Activated T-cell treated with anti-CD3 and anti-CD28 coated beads for 1 hour (primary cell): ENCODE results near the gene SPATC1L.
"Not testable (repeated sequence)": the region's sequence is repeated elsewhere in the genome, so short reads cannot be mapped to it uniquely, and the experiment has no call there.

Experiments used
- DNase-seq: peaks from one replicate; pipeline ENCODE4 v3.0.0-alpha.2; 2020; ENCODE audit warnings: low read depth

Gene SPATC1L

DNA sequence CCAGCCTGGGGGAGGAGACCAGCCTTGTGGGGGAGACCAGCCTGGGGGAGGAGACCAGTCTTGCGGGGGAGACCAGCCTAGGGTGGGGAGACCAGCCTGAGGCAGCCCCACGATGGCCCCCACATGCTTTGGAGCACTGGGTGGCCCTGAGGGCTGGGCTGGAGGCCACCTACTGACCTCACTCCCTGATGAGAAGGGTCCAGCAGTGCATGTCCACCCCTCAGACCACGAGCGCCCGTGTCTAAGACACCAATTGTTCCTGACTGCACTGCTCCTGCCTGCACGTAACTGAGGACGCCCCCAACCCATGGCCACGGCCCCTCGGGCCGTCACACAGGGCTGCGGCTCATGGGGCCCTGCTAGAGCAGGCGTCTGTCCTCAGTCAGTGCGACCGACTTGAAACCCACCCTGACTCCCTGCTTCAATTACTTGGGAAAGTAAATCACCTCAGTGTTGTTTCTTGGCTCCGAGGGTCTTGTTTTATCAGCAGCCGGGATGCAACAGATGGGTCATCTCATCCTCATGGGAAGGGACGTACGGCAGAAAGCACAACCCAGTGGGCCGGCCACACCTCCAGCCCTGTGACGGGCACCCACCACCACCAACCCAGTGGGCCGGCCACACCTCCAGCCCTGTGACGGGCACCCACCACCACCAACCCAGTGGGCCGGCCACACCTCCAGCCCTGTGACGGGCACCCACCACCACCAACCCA, at the start of gene SPATC1L:
Gene SPATC1L, minus strand, starts transcription at position 550 of the 715 bp plus-strand sequence. CDS start 1,643 bp downstream, outside the sequence.
- peak; percentile 21 for DNase-seq

DNA sequence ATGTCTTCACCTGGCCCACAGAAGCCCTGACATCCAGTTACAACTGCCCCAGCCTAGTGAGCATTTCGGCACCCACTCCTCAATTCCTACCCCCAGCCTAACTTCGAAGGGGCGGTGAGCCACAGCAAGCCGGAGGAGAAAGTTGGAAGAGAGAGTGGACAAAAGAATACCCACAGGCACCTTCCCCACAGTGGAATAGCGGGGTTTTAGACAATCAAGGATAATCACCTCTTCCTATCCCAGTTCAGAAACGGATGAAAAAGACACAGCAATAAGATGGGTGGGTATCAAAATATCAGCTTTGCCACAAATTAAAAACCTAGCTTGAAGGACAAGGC, 45.6 kb upstream of the SPATC1L start:
- no peak for DNase-seq

DNA sequence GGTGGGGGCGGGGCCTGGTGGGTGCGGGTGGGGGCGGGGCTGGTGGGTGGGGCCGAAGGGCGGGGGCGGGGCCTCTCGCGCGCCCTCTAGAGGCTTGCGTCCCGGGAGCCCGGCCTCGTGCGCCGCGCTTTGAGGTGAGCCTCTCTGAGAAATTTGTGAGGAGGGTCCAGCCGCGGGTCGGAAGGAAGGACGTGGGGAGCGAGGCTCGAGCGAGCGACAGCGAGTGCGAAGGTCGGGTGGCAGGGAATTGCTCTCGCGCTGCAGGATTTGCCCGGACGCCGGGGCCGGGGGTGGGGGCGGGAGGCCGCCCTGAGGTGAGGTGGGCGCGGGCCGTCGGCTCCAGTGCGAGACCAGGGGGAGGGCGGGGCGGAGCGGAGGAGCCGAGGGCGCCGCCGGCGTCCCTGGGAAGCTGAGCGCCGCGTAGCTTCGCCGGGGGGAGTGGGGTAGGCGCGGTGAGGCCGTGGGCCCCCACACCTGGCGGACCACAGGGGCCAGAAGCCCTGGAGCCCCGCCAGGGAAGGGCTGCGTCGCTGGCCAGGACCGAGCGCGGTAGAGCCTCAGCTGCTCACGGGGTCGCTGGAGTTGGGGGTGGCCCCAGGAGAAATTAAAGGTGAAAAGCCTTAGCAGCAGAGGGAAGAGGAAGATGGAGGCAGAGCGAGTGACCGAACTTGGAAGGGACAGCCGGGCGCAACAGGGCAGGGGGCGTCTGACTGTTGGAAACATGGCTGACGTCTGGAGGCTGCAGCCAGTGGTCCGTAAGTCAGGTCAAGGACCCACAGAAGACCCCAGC, 45.1 kb upstream of the SPATC1L start:
- DNase-seq, result no peak

DNA sequence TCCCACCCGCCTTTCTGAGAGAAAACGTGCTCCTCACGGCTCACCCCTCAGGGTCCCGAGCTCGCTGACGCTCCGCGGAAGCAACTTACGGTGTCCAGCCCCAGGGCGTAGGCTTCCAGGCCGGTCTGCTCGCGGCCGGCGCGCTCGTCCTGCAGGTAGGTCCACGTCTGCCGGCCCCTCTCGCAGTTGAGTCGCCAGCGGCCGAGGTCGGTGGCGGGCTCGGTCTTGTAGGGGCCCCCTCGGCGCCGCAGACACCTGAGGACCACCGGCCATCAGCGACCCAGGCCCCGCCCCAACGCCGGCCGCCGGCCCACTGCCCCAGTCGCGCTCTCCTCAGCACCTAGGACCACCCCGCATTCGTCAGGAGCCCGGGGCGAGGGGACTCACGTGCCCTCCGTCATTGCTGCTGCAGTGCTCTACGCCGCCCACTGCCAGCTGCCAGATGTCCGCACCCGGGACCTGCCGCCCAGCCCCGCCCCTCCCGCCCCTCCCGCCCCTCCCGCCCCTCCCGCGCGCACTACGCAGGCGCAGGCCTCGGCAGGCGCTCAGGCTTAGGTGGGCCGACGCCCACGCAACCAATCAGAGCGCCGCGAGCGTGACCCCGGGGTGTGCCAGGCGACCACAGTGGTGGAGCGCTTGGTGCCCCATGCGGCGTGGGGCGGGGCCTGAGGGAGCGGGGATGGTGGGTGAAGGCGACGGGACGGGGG, 44.2 kb upstream of the SPATC1L start, which contains the start of gene LSS:
Gene LSS, minus strand, starts transcription at position 430 of the 707 bp plus-strand sequence. Its CDS starts 29 bp downstream, at position 401.
- peak; percentile 98 for DNase-seq

DNA sequence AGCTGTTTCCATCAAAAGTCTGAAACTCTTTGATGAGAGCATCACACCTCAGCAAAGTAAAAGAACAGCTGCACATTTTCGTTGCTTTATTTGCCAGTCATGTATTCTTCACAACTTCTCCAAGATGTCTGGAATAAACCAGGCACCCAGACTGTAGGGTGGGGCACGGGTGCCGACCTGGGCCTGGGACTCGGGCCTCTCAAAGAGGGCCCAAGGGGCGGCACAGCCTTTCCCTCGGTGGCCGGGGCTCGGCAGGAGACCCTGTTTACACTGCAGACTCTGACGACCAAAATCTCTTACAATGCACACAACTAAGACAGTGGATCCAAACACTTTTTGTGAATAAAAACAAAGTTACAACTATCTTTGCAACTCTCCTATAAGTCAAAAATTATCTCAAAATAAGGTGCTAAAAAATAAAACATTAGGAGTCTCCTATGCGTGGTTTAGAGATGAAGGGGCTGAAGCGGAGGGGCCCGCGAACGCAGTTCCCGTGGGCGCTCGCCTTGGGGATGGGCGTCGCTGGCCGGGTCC, 43.6 kb upstream of the SPATC1L start:
- DNase-seq, result no peak

DNA sequence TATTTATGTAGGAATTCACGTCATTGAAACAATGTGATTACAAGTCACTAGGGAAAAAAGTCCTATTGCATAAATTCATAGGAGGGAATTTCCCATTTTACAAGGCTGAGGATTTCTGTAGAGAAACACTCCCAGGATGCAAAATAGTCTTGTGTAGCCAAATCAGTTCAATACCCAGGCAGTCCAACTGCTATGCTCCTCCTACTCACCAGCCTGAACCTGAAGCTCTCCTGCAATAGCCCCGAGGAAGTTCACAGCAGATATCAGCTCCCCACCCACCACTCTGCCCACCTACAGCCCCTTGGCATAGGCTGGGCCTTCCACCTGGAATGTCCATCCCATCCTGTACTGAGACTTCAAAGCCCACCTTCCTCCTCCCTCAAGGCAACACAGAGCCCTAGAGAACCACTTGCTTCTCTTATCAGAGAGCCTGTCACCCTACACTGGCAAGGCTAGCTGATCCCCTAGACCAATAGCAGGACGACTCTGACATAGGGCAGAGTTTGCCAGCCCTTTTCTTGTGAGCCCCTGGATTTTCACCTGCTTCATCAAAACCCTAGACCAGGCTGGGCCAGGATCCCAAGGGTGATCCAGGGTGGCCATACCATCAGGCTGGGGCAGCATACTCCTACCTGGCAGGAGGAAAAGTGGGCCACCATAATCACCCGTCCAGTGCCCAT, 42.8 kb upstream of the SPATC1L start:
- DNase-seq, result no peak

DNA sequence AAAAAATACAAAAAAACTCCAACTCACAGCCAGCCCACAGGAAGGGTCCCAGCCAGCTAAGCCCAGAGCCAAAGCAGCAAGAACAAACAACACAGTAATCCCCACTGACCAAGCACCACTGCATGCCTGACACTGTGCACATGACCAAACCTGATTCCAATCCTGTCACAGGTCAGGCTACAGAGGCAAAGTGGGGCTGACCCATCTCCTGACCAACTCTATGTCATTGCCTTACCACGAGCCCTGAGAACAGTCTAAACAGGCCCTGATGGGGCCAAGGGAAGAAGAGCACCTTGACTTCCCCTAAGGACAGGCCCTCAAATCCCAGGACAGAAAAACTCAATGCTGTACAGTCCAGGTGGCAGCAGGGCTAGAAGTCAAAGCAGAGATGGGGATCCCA, 41.9 kb upstream of the SPATC1L start:
- no peak for DNase-seq

DNA sequence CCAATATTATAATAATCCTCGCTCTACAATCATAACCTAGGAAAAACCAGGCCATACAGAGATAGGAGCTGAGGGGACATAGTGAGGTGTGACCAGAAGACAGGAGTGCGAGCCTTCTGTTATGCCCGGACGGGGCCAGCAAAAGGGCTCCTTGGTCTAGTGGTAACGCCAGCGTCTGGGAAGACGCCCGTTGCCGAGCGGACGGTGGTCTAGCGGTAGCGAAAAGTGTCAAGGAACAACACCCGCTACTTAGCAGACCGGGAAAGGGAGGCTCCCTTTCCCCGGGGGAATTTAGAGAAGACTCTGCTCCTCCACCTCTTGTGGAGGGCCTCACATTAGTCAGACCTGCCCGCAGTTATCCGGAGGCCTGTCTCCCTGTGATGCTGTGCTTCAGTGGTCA, 39.4 kb upstream of the SPATC1L start:
- DNase-seq, result not testable (repeated sequence)

DNA sequence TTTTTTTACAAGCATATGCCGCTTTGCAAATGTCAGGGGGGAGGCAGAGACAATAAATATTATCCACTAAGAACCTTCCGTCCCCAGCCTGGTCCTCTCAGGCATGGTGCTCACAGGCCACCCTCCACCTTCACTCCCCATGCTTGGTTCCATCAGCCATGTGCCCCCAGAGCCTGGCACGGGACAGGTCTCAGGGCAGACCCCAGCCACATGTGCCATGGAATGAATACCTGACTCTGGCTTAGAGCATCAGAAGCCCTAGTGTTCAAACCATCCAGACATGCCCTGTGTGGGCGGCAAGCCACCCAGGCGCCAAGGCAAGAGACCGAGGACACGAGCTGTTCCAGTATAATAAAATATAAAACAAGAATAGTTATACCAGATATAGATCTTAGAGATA, 39.0 kb upstream of the SPATC1L start:
- DNase-seq, result no peak

DNA sequence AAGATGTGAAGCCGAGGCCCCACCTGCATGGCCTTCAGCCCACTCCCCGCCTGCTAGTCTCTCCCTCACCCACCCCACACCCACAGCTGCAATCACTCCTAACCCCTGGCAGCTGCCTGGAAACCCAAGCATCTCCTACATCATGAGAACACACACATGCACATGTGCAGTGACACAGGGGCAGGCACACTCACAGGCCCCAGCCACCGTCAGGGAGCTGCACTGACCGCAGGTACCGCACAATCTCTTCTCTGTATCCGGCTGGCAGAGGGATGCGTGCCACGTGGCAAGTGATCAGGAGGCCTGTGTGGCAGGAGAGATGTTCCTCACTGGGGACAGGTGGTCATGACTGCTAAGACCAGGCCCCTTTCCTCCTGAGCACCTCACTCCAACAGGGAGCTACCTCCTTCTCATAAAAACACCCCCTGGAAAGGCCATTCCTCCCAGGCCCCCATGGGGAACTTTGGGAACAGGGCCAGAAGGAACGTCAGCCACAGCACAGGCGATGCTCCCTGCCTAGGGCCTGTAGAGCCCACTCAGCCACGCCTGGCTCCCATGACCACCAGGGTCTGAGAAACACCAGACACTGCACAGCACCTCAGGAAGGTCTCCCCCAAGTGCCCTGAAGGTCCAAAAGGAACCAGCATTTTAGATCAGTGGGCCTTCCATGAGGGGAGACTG, 38.3 kb upstream of the SPATC1L start:
- no peak for DNase-seq

DNA sequence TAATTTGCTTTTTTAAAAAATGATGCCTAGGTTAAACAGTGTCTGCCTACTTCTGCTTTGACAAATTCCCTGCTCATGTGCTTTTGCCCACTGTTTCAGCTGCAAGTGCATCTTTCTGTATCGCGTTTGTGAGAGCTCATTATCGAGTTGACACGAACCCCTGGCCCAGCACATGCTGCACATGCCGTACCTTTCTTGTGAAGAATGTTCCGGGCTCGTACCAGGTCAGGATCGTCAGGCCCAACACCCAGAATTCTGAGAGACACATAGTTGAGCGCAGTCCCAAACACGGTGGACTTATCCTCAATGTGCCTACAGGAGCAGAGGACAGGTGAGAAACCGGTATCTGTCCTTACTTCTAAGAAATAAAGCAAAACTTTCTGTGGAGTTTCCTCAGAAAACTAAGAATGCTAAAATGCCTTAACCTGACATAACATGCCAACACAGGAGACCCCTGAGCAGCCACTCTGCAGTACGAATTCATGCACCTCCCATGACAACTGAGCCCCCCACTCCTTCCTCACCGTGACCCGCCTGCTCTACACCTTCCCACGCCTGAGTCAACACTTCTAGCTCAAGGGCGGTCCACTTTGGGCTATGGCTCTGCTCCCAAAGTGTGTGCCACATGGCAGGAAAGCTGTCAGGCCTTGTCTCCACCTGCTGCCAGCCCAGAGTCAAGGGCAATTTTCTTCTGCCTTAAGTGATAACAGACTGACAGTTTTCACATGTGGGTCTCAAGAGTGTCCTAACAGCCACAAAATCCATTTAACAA, 37.6 kb upstream of the SPATC1L start:
- DNase-seq, result no peak

DNA sequence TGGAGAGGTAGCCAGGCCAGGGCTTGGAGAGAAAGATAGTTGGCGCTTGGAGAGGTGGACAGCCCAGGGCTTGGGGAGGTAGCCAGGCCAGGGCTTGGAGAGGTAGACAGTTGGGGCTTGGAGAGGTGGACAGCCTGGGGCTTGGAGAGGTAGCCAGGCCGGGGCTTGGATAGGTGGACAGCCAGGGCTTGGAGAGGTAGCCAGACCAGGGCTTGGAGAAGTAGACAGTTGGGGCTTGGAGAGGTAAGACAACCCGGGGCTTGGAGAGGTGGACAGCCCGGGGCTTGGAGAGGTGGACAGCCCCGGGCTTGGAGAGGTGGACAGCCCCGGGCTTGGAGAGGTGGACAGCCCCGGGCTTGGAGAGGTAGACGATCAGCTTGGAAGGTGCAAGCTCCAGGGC, 36.6 kb upstream of the SPATC1L start:
- DNase-seq, result no peak

DNA sequence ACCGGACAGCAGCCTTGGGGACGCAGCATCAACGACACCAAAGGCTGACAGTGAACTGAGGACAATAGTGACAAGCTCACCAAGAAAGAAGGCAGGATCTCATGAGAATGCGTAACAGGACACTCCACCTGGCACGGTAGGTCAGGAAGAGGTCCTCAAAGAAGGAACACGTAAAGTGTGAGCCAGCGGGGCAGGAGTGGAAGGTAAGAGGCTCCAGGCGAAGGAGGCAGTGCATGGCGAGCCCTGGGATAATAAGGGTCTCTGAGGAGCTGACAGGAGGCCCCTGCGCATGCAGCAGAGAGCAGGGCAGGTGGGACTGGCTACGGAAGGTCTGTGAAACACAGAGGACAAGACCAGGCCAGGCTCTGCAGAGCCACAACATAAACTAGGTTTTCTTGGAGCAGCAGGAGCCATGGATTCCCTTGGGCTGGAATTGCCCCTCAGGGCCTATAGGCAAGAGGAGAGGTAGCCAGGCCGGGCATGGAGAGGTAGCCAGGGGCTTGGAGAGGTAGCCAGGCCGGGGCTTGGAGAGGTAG, 36.1 kb upstream of the SPATC1L start:
- no peak for DNase-seq

DNA sequence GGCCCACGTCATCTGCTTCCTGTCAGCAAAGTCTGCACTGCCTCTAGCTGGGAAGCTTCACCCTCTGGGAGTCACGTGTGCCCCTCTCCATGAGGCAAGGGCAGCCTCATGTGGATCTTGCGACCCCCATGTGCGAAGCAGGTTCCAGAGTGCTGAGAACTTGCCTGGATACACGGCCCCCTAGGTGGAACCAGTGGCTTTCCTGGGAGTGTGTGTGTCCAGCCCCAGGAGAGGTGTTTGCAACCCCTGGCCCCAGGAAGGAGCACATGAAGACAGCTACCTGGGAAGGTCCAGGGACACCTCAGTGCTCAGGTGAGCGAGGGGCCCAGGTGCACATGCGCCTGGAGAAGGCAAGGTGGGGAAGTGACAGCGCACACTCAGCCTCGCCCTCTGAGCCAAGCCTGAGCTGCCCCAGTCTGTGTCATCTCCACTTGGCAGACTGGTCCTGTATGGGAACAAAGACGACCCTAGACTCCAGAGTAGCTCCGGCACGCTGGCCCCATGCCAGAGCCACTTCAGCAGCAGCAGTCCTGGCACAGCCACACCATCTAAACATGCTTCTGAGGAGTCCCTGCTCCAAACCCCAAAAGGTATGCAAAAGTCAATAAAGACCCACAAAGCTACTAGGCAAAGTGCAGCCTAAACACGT, 35.5 kb upstream of the SPATC1L start:
- DNase-seq, result no peak

DNA sequence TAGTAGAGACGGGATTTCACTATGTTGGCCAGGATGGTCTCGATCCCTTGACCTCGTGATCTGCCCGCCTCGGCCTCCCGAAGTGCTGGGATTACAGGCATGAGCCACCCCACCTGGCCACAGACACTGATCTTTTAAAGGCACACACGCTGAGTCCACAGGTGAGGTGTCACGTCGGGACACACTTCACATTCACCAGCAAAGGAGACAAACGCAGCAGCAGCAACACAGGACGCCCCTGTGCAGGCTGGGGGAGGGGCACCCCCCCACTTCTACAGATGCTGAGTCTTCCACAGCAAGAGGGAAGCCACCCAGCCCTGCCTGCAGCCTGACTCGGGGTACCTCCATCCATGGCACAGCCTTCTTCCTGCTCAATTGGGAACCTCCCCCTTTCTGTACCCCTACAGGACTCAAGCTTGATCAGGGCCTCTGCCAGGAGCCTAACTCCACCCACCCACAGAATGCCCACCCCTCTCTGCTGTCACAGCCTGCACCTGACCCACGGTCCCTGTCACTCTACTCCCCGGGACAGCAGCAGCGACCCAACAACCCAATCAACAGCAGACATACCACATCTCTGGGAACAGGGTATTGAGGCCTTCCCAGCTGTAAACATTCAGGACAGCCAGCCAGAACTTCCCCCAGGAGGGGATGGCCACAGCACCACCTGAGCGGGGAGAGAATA, 34.8 kb upstream of the SPATC1L start:
- no peak for DNase-seq

DNA sequence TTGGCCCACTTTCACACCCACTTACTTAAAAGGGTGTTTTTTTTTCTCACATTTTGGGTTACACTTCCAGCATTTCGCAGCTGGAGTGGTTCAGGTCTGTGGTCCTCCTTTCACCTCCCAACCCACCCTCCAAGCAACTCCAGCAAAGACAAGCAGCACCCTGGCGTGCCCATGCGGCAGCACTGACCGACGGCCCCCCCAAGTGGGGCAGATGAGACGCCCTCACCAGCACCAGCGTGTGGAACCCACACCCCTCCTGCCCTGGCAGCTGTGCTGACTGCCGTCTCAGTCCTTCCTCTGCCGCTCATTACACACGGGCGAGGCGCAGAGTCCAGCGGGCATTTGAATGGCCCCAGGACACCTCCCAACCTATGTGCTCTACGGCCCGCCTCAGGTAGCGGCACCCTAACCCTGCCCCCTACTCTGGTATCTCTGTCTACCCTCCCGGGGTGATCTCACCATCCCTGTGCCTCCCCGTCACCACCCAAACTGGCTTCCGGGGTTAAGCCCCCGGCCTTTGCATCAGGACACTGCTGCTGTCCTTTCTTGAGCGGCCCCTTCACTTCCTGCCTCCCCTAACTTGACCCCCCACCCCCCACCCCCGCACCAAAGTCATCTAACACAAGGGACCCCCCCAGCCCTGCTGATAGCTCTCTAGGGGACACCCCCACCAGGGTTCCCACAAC, 33.4 kb upstream of the SPATC1L start:
- no peak for DNase-seq

DNA sequence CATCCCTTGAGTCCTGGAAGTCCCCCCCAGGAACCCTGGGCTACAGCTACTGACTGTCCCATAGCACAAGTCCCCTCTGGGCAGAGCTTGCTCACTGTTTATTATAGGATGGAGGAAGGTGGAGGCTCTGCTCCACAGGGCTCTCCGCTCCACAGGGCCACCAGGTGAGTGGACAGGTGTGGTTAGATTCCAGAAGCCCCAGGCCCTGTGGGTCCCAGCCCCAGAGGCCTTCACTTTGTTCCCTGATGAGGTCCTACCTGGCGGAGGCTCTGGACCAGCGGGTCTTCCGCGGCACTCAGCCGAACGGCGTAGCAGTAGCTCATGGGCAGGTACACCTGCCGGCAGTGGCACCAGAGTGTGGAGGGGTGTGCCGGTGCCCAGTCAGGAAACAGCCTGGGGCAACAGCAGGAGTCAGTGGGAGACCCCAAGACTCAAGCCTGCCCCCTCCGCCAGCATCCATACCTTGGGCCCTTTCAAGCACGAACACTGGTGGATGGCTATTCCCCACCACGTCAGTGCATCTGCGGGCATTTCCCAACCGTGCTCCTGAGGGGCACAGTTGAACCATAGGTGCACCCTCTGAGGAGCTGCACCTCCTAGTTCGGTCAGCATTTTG, 32.0 kb upstream of the SPATC1L start:
- no peak for DNase-seq

DNA sequence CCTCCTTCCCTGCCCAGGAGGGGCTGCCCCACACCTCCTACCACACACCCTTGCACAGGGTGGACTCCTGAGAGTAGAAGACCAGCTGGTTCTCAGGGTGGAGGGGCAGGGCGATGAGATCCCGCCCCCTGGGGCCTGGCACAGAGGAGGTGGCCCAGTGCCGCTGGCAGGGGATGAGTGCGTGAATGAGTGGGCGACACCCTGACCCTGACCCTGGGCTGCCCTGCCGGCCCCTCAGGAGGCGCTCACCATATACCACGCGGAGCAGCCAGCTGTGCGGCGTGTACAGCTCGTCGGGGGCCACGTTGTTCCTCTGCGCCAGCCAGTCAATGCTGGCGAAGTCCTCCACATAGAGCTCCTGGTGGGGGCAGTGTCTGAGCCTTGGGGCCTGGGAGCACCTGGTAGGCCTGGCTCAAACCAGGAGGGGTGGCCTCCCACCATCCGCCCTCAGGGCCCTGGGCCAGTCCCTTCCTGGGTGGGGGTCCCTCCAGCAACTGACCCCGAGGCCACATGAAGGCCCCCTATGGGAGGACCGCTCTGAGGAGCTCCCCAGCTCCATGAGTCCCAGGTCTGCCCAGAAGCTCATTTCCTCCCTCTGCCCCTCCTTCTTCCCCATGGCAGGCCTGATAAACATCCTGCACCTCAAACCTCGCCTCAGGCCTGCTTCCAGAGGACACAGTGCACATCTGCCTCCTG, 31.3 kb upstream of the SPATC1L start:
- no peak for DNase-seq
